Stimulated activated CD4-positive, alpha-beta T cell treated with anti-CD3 and anti-CD28 coated beads, Interleukin-15, amount 100 ng/mL, for 24 hours (primary cell): ENCODE results near the gene TESK2.
"Not testable (repeated sequence)": the region's sequence is repeated elsewhere in the genome, so short reads cannot be mapped to it uniquely, and the experiment has no call there.

Experiments used
- DNase-seq: peaks from one replicate; pipeline ENCODE4 v3.0.0-alpha.2; 2020

TESK2 gene

DNA sequence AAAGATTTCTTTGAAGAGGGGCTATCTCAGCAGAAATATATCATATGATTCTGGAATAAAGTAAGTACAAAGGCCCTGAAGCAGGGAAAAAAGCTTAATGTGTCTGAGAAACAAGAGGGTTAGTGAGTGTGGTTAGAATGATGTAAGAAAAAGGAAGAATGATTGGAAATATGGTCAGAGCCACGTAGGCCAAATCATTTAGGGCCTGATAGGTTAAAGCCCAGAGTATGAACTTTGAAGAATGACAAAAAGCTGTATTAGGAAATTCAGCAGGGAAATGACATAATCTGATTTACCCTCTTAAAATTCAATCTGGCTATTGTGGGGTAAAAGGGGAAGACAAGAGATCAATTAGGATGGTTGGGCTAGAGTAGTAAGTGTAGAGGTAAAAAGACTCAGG, 81.7 kb downstream of the TESK2 start:
- no peak for DNase-seq

GRCh38 chr1:45407629-45408287, 83.2 kb downstream of the TESK2 start:
- no peak for DNase-seq

- DNase-seq, result no peak
These were observed 85.3 kb downstream of the TESK2 start for GRCh38 chr1:45405636-45406035.

GRCh38 chr1:45403718-45404117, 87.2 kb downstream of the TESK2 start:
- DNase-seq, result no peak

DNA sequence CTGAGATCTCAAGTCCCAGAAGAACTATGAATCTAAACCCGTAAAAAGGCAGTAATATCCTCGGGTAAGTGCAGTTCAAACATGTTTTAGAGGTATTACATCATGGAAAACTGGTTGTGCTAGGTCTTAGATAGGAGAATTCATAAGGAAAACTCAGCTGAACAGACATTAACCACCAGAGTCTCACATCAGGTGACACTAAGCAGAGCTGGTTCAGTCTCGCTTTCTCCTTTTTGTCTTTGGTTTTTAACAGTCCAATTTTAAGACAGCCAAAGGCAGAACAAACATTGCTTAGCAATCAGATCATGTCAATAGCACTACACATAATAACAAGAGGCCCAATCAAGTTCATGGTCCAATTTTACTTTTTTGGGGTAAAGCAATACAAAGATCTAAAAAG, 87.7 kb downstream of the TESK2 start:
- no peak for DNase-seq

- no peak for DNase-seq
These were observed 89.4 kb downstream of the TESK2 start for GRCh38 chr1:45401524-45401923.

DNA sequence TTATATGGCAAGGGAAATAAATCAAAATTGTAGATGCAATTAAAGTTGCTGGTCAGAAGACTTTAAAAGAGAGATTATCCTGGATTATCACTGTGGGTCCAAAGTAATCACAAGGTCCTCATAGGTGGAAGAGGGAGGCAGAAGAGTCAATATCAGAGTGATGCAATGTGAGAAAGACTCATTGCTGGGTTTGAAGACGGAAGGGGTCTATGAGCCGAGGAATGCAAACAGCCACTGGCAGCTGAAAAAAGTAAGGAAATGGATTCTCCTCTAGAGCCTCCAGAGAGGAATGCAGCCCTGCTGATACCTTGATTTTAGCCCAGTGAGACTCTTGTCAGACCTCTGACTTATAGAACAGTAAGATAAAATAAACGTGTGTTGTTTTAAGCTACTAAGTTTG, 90.9 kb downstream of the TESK2 start:
- DNase-seq, result no peak

- DNase-seq, result no peak
These were observed 93.7 kb downstream of the TESK2 start for GRCh38 chr1:45397285-45397684.

- DNase-seq, result no peak
These were observed 95.4 kb downstream of the TESK2 start for GRCh38 chr1:45395582-45395981.

GRCh38 chr1:45395051-45395450, 95.9 kb downstream of the TESK2 start:
- no peak for DNase-seq

DNA sequence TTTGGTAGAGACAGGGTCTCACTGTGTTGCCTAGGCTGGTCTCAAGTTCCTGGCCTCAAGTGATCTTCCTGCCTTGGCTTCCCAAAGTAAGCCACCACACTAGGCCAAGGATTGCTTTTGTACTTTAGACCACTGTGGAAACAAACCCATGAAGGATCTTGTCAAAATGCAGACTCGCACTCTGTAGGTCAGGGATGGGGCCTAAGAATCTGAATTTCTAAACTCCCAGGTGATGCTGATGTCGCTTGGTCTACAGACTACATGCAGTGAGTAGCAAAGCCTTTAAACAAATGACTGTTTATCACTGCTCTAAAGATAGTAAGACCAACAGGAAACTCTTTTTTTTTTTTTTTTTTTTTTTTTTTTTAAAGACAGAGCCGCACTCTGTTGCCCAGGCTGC, 96.6 kb downstream of the TESK2 start:
- no peak for DNase-seq

DNA sequence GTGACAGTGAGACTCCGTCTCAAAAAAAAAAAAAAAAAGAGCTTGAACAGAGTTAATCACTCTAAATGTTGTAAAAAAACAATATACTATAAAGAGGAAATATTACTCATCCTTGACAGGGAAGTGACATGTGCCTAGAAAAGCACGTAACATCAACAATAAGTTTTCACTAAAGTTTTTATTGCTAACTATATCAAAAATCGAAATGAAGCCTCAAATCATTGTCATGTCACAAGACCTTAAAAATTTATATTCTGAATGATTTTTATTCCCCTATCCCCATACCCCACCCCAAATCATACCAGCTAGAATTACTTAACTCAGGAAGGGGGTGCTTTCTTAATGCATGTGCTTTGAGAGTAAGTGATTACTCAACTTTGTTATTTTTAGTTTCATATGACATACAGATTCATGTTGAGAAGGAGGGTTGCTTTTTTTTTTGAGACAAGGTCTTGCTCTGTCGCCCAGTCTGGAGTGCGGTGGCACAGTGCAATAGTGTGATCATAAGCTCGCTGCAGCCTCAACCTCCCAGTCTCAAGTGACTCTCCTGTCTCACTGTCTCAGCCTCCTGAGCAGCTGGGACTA, 97.2 kb downstream of the TESK2 start:
- peak; percentile 6 for DNase-seq

DNA sequence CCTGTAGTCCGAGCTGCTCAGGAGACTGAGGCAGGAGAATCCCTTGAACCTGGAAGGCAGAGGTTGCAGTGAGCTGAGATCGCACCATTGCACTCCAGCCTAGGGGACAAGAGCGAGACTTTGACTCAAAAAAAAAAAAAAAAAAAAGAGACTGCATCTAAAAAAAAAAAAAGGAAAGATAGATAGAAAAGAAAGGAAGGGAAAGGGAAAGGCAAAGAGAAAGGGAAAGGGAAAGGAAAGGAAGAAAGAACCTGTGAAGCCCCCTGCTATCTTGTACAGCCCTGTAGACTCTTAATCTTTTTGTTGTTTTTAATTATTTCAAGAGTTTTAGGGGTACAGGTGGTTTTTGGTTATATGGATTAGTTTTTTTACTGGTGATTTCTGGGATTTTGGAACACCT, 104.7 kb downstream of the TESK2 start:
- no peak for DNase-seq

DNA sequence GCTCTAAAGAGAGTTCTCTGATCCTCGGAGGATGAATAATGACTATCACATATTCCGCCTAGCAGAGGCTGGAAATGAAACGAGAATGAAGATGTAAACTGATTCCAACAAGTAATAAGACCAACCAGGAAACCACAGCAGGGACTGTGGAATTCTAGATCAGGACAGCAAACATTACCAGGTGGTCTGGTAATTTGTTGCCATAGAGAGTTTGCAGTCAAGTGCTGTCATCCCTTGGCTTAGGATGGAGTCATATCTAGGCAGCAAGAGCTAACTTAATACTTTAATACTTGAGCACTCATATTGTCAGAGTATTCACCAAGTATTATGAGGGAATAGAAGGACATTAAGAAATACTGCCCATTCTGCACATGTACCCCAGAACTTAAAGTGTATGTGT, 105.7 kb downstream of the TESK2 start:
- DNase-seq, result no peak

- DNase-seq, result not testable (repeated sequence)
These were observed 106.8 kb downstream of the TESK2 start for GRCh38 chr1:45384213-45384612.

DNA sequence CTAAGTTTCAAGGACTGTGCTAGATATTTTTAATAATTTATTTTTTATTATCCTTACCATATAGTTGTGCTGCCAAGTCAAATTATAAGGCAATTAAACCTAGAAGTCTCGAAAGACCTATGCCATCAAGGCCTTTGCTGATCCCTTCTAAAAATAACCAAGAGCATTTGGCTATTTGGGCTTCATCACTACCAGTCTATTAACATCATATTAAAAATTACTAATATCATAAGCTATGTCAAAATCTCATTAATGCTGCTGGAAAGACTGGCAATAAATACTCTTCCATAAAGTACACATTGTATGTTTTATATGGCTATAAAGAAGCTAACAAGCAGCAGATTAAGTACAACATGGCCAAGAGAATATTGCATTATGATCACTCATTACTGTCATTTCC, 107.8 kb downstream of the TESK2 start:
- no peak for DNase-seq

GRCh38 chr1:45381243-45381642, 109.7 kb downstream of the TESK2 start:
- no peak for DNase-seq

- no peak for DNase-seq
These were observed 110.2 kb downstream of the TESK2 start for GRCh38 chr1:45380730-45381129.

DNA sequence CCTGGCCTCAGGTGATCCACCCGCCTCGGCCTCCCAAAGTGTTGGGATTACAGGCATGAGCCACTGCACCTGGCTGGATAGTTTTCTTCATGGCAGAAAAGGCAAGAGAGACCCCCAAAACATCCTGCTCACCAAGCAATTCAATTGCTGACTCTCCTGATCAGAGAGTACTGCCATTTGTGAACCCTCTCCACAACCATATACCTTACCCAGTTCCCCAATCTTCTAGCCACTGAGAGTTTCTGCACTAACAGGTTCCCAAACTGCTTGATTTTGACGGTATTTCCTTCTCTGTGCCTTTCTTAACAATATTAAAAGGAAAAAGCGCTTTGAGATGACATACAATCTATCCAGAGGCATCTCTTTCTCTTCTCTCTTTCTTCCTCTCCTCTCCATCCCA, 110.8 kb downstream of the TESK2 start:
- no peak for DNase-seq

DNA sequence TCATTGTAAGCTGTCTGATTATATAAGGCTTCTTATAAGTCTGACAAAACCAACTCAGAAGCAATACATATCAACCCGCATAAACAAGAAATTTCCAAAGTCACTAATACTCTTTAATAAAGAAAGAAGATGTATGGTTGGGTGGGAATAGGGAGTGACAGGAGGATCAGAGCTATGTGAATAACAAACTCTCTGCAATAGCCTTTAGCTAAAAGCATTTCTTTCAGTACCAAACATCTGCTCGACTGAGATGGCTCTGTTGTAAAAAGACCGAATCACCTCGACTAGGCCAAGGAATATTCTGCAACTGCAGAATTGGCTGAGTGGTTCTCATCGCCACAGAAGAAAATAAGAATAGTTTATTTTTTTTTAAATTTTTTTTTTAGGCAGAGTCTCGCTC, 111.4 kb downstream of the TESK2 start:
- DNase-seq, result no peak

- DNase-seq, result no peak
These were observed 112.8 kb downstream of the TESK2 start for GRCh38 chr1:45378184-45378583.

DNA sequence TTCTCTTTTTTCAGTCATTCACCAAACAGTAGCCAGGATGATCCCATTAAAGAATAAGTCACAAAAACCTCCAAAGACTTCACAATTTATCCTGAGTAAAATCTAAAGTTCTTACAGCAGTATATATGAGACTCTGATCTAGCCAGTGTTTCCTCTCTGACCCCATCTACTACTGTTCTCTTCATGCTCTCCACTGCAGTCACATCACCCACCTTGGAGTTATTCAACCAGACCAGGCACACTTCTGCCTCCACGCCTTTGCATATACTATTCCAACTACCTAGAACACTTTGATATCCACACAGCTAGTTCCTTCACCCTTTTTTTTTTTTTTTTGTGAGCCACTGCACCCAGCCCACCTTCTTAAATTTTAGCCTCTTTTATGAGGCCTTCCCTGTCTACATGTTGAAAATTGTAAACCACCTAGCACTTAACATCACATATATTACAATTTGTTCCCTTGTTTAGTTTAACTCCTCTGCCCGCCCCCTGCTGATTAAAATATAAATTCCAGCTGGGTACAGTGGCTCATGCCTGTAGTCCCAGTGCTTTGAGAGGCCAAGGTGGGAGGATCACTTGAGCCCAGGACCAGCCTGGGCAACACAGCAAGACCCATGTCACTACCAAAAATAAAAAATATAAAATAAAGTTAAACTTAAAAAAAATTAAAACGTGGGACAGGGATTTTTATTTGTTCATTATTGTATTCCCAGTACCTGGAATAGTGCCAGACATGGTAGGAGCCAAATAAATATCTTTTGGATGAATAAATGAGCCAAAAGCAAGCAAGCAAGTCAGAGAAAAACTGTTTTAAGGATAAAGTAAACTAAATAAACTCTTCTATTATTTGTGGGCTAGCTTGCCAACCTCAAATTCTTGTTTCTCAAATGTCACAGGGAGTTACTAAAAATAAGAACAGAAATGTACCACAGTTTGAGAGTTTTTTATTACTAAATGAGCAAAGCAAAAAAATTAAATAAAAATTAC, 115.6 kb downstream of the TESK2 start:
- no peak for DNase-seq

DNA sequence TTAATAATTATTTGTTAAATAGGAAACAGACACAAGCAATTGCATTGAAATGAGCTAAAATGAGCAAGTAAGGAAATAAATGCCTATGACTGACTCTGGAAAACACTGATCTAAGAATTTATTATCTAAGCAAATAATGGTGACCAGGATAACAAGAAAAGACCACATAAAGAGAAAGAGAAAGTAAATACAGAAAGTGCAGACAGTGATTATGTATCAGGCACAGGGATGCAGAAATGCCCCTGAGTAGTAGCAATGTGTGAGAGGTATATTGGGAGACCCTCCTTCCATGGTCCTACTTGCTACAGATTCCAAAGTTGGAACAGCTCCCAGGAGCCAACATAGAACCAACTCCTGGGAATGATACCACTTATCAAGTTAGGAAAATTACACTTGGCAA, 117.4 kb downstream of the TESK2 start:
- no peak for DNase-seq

DNA sequence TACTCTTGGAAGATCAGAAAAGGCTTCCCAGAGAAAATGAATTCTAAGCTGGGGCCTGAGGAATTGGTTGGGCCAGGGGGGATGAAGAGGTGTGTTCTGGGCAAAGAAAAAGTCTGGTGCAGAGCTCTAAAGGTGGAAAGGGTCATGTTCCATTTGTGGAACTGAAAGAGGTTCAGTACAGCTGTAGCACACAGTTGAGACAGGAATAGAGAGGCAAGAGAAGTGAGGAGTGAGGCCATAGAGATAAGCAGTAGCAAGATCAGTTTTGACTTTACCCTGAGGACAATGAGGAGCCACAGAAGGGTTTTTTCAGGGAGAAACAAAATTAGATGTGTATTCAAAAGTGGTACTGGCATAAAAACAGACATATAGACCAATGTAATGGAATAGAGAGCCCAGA, 120.4 kb downstream of the TESK2 start:
- no peak for DNase-seq
